ENCODE results near the gene PEF1.
"Not testable (repeated sequence)": the region's sequence is repeated elsewhere in the genome, so short reads cannot be mapped to it uniquely, and the experiment has no call there.

Gene PEF1

GRCh38 chr1:31602081-31602480 is 42.6 kb downstream of the PEF1 start:
- no peak for DNase-seq

- DNase-seq: no peak
Measured at GRCh38 chr1:31600641-31601040, 44.0 kb downstream of the PEF1 start.

GRCh38 chr1:31598980-31599379 is 45.7 kb downstream of the PEF1 start:
- no peak for DNase-seq

GRCh38 chr1:31596737-31597097 is 48.0 kb downstream of the PEF1 start:
- no peak for DNase-seq

GRCh38 chr1:31595836-31596736 is 48.6 kb downstream of the PEF1 start:
- no peak for DNase-seq

GRCh38 chr1:31593770-31594632 is 50.7 kb downstream of the PEF1 start:
- DNase-seq: peak; percentile 72

GRCh38 chr1:31593136-31593665 is 51.5 kb downstream of the PEF1 start:
- DNase-seq: no peak

- no peak for DNase-seq
Measured at GRCh38 chr1:31592132-31592531, 52.5 kb downstream of the PEF1 start.

- DNase-seq: no peak
Measured at GRCh38 chr1:31591425-31592093, 53.1 kb downstream of the PEF1 start.

GRCh38 chr1:31588751-31589515 is 55.7 kb downstream of the PEF1 start:
- no peak for DNase-seq

- DNase-seq: peak; percentile 46
Measured at GRCh38 chr1:31587720-31588423, 56.8 kb downstream of the PEF1 start.

- DNase-seq: not testable (repeated sequence)
Measured at GRCh38 chr1:31587328-31587699, 57.4 kb downstream of the PEF1 start.

GRCh38 chr1:31586376-31587327 is 58.0 kb downstream of the PEF1 start:
- DNase-seq: no peak

- no peak for DNase-seq
Measured at GRCh38 chr1:31585736-31586365, 58.8 kb downstream of the PEF1 start.

GRCh38 chr1:31584869-31585735 is 59.6 kb downstream of the PEF1 start:
- DNase-seq: no peak

- no peak for DNase-seq
Measured at GRCh38 chr1:31583995-31584868, 60.4 kb downstream of the PEF1 start.

- no peak for DNase-seq
Measured at GRCh38 chr1:31583082-31583994, 61.3 kb downstream of the PEF1 start.

All from activated T-cell treated with anti-CD3 and anti-CD28 coated beads, Interleukin-2, amount 50 U/mL, for 1 hour (primary cell).